Measurements from ENCODE around the gene ADGRB2. TPM values are rescaled to one million over a fixed set of nuclear protein-coding genes. Genes with fewer than 3 reads are reported as not detected.
A peak's percentile ranks its signal among the peaks of the same experiment; 100 is the strongest.

Gene ADGRB2
- total and polyA plus RNA-seq, 2 of the 4 experiments (the other 2 are of a cell fraction) = 2.2 to 11.9 TPM

- Histone ChIP-seq H4K20me1 (ENCODE audit: insufficient read depth, low read length) (0 out of 2 replicates have a peak, but pooled peaks cover 7% of the 10 kb centered on the region), H3K79me1 (ENCODE audit: low read depth in 1 of 2, low read length in 2 of 2) (peaks cover 0 to 29% of the 10 kb centered on the region in 2 experiments; a peak in 2 of 4 replicates), H3K4ac (ENCODE audit: low read depth, low read length) (no peak overlapping the region), H3K27me3 (ENCODE audit: control insufficient read depth, insufficient read depth, low read length) (no peaks in the 10 kb centered on the region), H2BK20ac (ENCODE audit: low read depth, low read length) (no peak overlapping the region), H3K4me2 (ENCODE audit: low read depth, low read length) (no peak overlapping the region), H3K9ac (ENCODE audit: low read depth, low read length) (no peak overlapping the region), H2BK15ac (ENCODE audit: low read depth, low read length) (no peak overlapping the region), H4K5ac (ENCODE audit: low read depth, low read length) (no peak overlapping the region), H2AFZ (replicated peaks; ENCODE audit: low read length, poor library complexity) (no peak overlapping the region), H3K23ac (ENCODE audit: low read depth, low read length) (no peak overlapping the region), H3K18ac (ENCODE audit: low read depth, low read length) (no peak overlapping the region), H3K9me3 (ENCODE audit: control insufficient read depth, insufficient read depth, low read length) (no peaks in the 10 kb centered on the region), H3K9me1 (ENCODE audit: insufficient read depth, low read length) (peaks cover 15% of the 10 kb centered on the region), H2BK120ac (ENCODE audit: low read depth, low read length) (no peak overlapping the region), H3K4me3 (ENCODE audit: insufficient read depth, low read depth, low read length) (no peak overlapping the region), H3K27ac (ENCODE audit: insufficient read depth, low read length) (no peak overlapping the region), H4K8ac (ENCODE audit: low read depth in 2 of 2, low read length in 2 of 2) (no peak overlapping the region), H2BK5ac (ENCODE audit: low read depth, low read length, poor library complexity, severe bottlenecking) (no peak overlapping the region), H3K36me3 (ENCODE audit: control insufficient read depth, insufficient read depth, low read length) (no peaks in the 10 kb centered on the region), H4K91ac (ENCODE audit: insufficient read depth, low read depth, low read length) (no peak overlapping the region), H3K56ac (ENCODE audit: extremely low read depth, insufficient read depth, low read length) (no peak overlapping the region), H3K14ac (replicated peaks; ENCODE audit: low read depth, low read length) (no peak overlapping the region), H2AK9ac (replicated peaks; ENCODE audit: low read depth, low read length, poor library complexity) (no peak overlapping the region), H2AK5ac (ENCODE audit: low read depth, low read length) (no peak overlapping the region), H3K4me1 (ENCODE audit: control insufficient read depth, insufficient read depth, low read length) (peaks cover 30% of the 10 kb centered on the region)
- BruUV-seq (replicated peaks) = no TSS peak
- WGBS, 2 experiments (ENCODE audit: extremely low coverage in 2 of 2, insufficient read length in 1 of 2) = no CpG with 5 or more reads among the region's 8 CpGs
- CTCF ChIA-PET = no interaction called here
- dilution Hi-C loops (cut with HindIII; ENCODE audit: low sequenced_read_pairs, unreplicated experiment) (no loop called here), in situ Hi-C loops (cut with MboI; ENCODE audit: low sequenced_read_pairs) (no loop called here), intact Hi-C loops (cut with micrococcal nuclease) (no loop called here)
- TF ChIP-seq SMC3 (IDR thresholded peaks at IDR 0.05; ENCODE audit: low read depth, low read length) (no peak), MAZ (IDR thresholded peaks at IDR 0.05; ENCODE audit: borderline replicate concordance, low read depth, low read length) (no peak), RFX5 (IDR thresholded peaks at IDR 0.05; ENCODE audit: low read depth, low read length) (no peak), CTCF (conservative IDR thresholded peaks at IDR 0.05; ENCODE audit: low read depth, low read length) (0 out of 2 replicates have a peak, but pooled peaks have one; percentile 6)
- DNase-seq (no peak), ATAC-seq (ENCODE audit: low read depth) (no peak)
- POLR2A ChIA-PET (ENCODE audit: unreplicated experiment) = no interaction called here
Measured at GRCh38 chr1:31757204-31757679, 6.9 kb downstream of the ADGRB2 start.

All from IMR-90 (cell line).